PC-9 (cell line): Measurements from ENCODE around the gene SGCD. TPM values are rescaled to one million over a fixed set of nuclear protein-coding genes. Genes with fewer than 3 reads are reported as not detected.

Experiments
- BruUV-seq: library from RNA; stranded (reverse); fragments of 400-500 nt; replicated peaks from 2 replicates; lab custom pipeline; 2021; lab: Mats Ljungman, UMichigan
- CTCF ChIA-PET: fragments of 300-600 bp; sonication (Branson Sonifier 250); formaldehyde crosslinking; loops from one replicate; lab custom pipeline; 2022; ENCODE audit warnings: antibody characterized with exemption; lab: Charles Lee
- POLR2A ChIA-PET: fragments of 300-600 bp; sonication (Branson Sonifier 250); formaldehyde crosslinking; loops from one replicate; lab custom pipeline; 2022; ENCODE audit warnings: antibody characterized with exemption; ENCODE audit not compliant: unreplicated experiment; lab: Charles Lee
- DNase-seq, 2 experiments: peaks; one replicate each; pipeline versions ENCODE4 v3.0.0 to v3.0.0-alpha.2; 2015 to 2022; ENCODE audit warnings: mixed read lengths in 1 of 2
- H2AFZ ChIP-seq: fragments of 200-600 bp; sonication (generic); 2 replicates; pipeline ENCODE4 v1.8.1; 2017; ENCODE audit warnings: antibody characterized with exemption
- H3F3A ChIP-seq: fragments of 200-600 bp; sonication (generic); 2 replicates; pipeline ENCODE4 v1.8.1; 2017; ENCODE audit warnings: antibody characterized with exemption, mild to moderate bottlenecking, low read depth; ENCODE audit not compliant: insufficient read depth
- H3K27ac ChIP-seq: fragments of 200-600 bp; sonication (generic); 2 replicates; pipeline ENCODE4 v1.6.1; 2016; ENCODE audit warnings: mixed run types
- H3K27me3 ChIP-seq: fragments of 200-600 bp; sonication (generic); 2 replicates; pipeline ENCODE4 v1.6.1; 2016; ENCODE audit warnings: low read depth, mixed run types; ENCODE audit not compliant: insufficient read depth
- H3K36me3 ChIP-seq: fragments of 200-600 bp; sonication (generic); 2 replicates; pipeline ENCODE4 v1.6.1; 2016; ENCODE audit warnings: low read depth, mixed run types
- H3K4me1 ChIP-seq: fragments of 200-600 bp; sonication (generic); replicated peaks from 2 replicates; pipeline ENCODE4 v1.6.1; 2016; ENCODE audit warnings: mixed run types; ENCODE audit not compliant: insufficient read depth
- H3K4me2 ChIP-seq: fragments of 200-600 bp; sonication (generic); 2 replicates; pipeline ENCODE4 v1.6.1; 2017; ENCODE audit warnings: mixed run types
- H3K4me3 ChIP-seq: fragments of 200-600 bp; sonication (generic); 2 replicates; pipeline ENCODE4 v1.6.1; 2016; ENCODE audit warnings: mixed run types
- H3K79me2 ChIP-seq: fragments of 200-600 bp; sonication (generic); 2 replicates; pipeline ENCODE4 v1.6.1; 2017; ENCODE audit warnings: low read depth, mixed run types
- H3K9me2 ChIP-seq: fragments of 200-600 bp; sonication (generic); 2 replicates; pipeline ENCODE4 v1.8.1; 2017; ENCODE audit warnings: mild to moderate bottlenecking; ENCODE audit not compliant: insufficient read depth
- H3K9me3 ChIP-seq: fragments of 200-600 bp; sonication (generic); 2 replicates; pipeline ENCODE4 v1.8.1; 2016; ENCODE audit warnings: low read depth; ENCODE audit not compliant: insufficient read depth
- H4K20me1 ChIP-seq: fragments of 200-600 bp; sonication (generic); 2 replicates; pipeline ENCODE4 v1.8.1; 2017; ENCODE audit not compliant: insufficient read depth
- EZH2 ChIP-seq: fragments of 200-600 bp; sonication (generic); IDR thresholded peaks from 2 replicates; pipeline ENCODE4 v1.8.0; 2017; ENCODE audit warnings: antibody characterized with exemption, low read depth
- intact Hi-C: fragments of 100-400 bp; cut with micrococcal nuclease; formaldehyde crosslinking; loops from one replicate; pipeline ENCODE4 v1.10.0; 2022; ENCODE audit not compliant: unreplicated experiment
- total RNA-seq: library from RNA; stranded (reverse); gene quantifications from 2 replicates; pipeline ENCODE4 v1.2.3, GENCODE V29; 2021
- TF ChIP-seq, protein P1 (sequence below): fragments of 200-600 bp; sonication (generic); conservative IDR thresholded peaks from 2 replicates; pipeline ENCODE4 v1.6.1; 2017; ENCODE audit warnings: mixed run types, antibody characterized with exemption, mild to moderate bottlenecking, moderate library complexity

The SGCD gene
- total RNA-seq, 1 experiment from 2014 or later, result not detected

DNA sequence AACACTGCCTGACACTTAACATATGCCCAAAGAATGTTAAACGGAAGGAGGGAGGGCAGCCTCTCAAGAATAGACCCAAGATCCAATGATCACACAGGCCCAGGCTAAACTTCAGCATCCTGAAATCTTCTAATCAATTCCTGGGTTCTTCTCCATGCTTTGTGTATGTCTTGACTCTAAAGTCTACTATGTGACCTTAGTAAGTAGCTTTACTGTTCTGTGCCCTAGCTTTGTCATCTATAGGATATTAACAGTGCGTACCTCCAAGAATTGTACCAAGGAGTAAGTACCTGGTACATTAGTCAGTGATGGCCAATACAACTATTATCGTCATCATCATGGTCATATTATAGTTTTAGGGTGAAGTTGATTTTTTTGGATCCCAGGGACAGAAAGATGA is 96.6 kb downstream of the SGCD start:
- Histone ChIP-seq H3K4me3 (no peak overlapping the region), H3F3A (no peaks in the 10 kb centered on the region), H3K36me3 (no peaks in the 10 kb centered on the region), H3K9me3 (no peaks in the 10 kb centered on the region), H3K27ac (no peak overlapping the region), H3K27me3 (no peaks in the 10 kb centered on the region), H4K20me1 (no peaks in the 10 kb centered on the region), H2AFZ (no peak overlapping the region), H3K9me2 (no peaks in the 10 kb centered on the region), H3K79me2 (no peaks in the 10 kb centered on the region), H3K4me2 (no peak overlapping the region), H3K4me1 (no peaks in the 10 kb centered on the region)
- ChIA-PET CTCF (no interaction called here), POLR2A (no interaction called here)
- intact Hi-C loops, result no loop called here
- no TSS peak for BruUV-seq
- DNase-seq, result no peak
- TF ChIP-seq, protein P1, sequence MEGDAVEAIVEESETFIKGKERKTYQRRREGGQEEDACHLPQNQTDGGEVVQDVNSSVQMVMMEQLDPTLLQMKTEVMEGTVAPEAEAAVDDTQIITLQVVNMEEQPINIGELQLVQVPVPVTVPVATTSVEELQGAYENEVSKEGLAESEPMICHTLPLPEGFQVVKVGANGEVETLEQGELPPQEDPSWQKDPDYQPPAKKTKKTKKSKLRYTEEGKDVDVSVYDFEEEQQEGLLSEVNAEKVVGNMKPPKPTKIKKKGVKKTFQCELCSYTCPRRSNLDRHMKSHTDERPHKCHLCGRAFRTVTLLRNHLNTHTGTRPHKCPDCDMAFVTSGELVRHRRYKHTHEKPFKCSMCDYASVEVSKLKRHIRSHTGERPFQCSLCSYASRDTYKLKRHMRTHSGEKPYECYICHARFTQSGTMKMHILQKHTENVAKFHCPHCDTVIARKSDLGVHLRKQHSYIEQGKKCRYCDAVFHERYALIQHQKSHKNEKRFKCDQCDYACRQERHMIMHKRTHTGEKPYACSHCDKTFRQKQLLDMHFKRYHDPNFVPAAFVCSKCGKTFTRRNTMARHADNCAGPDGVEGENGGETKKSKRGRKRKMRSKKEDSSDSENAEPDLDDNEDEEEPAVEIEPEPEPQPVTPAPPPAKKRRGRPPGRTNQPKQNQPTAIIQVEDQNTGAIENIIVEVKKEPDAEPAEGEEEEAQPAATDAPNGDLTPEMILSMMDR, result no peak
- TF ChIP-seq EZH2, result no peak

DNA sequence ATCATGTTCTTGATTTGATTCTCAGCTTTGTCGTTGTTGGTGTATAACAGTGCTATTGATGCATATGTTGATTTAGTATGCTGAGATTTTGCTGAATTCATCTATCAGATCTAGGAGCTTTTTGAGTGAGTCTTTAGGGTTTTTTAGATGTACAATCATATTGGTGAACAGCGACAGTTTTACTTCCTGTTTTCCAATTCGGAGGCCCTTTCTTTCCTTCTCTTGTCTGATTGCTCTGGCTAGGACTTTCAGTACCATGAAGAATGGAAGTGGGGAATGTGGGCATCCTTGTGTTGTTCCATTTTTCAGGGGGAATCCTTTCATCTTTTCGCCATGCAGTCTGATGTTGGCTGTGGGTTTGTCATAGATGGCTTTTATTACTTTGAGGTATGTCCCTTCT is 100.4 kb downstream of the SGCD start:
- BruUV-seq, result no TSS peak
- CTCF ChIA-PET, result no interaction called here

DNA sequence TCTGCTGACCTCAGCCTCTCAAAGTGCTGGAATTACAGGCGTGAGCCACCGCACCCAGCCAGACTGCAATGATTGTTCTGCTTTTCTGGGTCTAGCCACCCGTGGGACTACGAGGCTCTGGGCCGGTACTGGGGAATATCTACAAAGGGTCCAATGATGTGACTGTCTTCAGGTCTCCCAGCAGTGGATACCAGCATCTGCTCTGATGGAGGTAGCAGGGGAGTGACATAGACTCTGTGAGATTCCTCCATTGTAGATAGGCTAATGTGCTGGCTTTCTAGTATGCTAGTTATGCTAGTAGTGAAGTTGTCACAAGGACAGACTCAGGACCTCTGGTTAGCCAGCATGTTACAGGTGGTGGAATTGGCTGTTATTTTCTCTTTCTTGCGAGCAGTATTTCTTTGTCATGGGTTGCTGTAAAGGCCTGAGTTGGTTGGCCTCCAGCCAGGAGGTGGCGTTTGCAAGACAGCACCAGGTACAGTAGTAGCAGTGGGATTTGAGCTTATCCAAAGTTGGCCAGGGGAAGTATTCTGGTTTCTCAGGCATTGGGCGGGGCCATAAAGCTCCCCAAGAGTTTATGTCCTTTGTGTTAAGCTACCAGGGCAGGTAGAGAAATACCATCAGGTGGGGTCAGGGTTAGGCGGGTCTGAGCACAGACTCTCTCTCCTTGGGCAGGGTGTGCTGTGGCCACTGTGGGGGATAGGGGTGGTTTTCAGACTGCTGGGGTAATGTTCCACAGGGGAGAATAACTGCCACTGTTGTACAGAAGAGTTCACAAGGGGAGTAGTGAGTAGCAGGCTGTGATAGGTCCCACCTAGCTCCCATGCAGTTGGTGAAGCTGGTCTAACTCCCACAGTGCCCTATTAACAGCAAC is 105.2 kb downstream of the SGCD start:
- no TSS peak for BruUV-seq
- no peak overlapping the region for H3K4me2 ChIP-seq
- no peak overlapping the region for H3K4me3 ChIP-seq
- no peak for TF ChIP-seq EZH2
- TF ChIP-seq, protein P1, result no peak
- no peaks in the 10 kb centered on the region for H3K9me2 ChIP-seq
- H3K27ac ChIP-seq, result no peak overlapping the region
- intact Hi-C loops, result no loop called here
- H3K27me3 ChIP-seq, result no peaks in the 10 kb centered on the region
- H3K36me3 ChIP-seq, result no peaks in the 10 kb centered on the region
- ChIA-PET CTCF (no interaction called here), POLR2A (no interaction called here)
- no peak overlapping the region for H2AFZ ChIP-seq
- no peaks in the 10 kb centered on the region for H3K9me3 ChIP-seq
- H3K79me2 ChIP-seq, result no peaks in the 10 kb centered on the region
- no peak for DNase-seq
- no peaks in the 10 kb centered on the region for H4K20me1 ChIP-seq
- no peaks in the 10 kb centered on the region for H3F3A ChIP-seq
- H3K4me1 ChIP-seq, result no peaks in the 10 kb centered on the region

More for the DNA sequence above, 100.4 kb downstream of the SGCD start:
- TF ChIP-seq, protein P1, result no peak
- no peak for TF ChIP-seq EZH2
- Histone ChIP-seq H2AFZ (no peak overlapping the region), H3F3A (no peaks in the 10 kb centered on the region), H3K4me2 (no peak overlapping the region), H3K4me3 (no peak overlapping the region), H4K20me1 (no peaks in the 10 kb centered on the region), H3K9me2 (no peaks in the 10 kb centered on the region), H3K79me2 (no peaks in the 10 kb centered on the region), H3K36me3 (no peaks in the 10 kb centered on the region), H3K27me3 (no peaks in the 10 kb centered on the region), H3K9me3 (no peaks in the 10 kb centered on the region), H3K27ac (no peak overlapping the region), H3K4me1 (no peaks in the 10 kb centered on the region)
- intact Hi-C loops, result no loop called here
- POLR2A ChIA-PET, result no interaction called here
- no peak for DNase-seq
